Epithelial cell of alveolus of lung (primary cell): ENCODE results near the gene VKORC1. TPM values are rescaled to one million over a fixed set of nuclear protein-coding genes. Genes with fewer than 3 reads are reported as not detected.

Source experiments
- total RNA-seq: library from RNA; depleted of rRNA; stranded (reverse); fragments of >200 nt; gene quantifications from 2 replicates; pipeline ENCODE4 v1.2.1, GENCODE V29; 2015

The VKORC1 gene
- 269 and 310 TPM in 2 replicates for total RNA-seq

GRCh38 chr16:31094424-31095120 lies at the start of gene VKORC1:
Gene VKORC1 (minus strand): TSS chr16:31094797. CDS start chr16:31094729, 68 bp downstream.

GRCh38 chr16:31135535-31136286 lies 41.1 kb upstream of the VKORC1 start, which contains the start of gene PRSS8:
Gene PRSS8 (minus strand): TSS chr16:31135727. CDS start chr16:31135498, 229 bp downstream.

GRCh38 chr16:31117384-31118222 lies 23.0 kb upstream of the VKORC1 start, which contains the start of gene KAT8:
Gene KAT8 (plus strand): TSS chr16:31117664. CDS start chr16:31117682, 18 bp downstream.

GRCh38 chr16:31108035-31108793 lies 13.6 kb upstream of the VKORC1 start, which contains the start of gene BCKDK:
Gene BCKDK (plus strand): TSS chr16:31108386. CDS start chr16:31109224, 838 bp downstream.

GRCh38 chr16:31088459-31089183 lies 6.0 kb downstream of the VKORC1 start, which contains the start of gene PRSS53:
Gene PRSS53 (minus strand): TSS chr16:31088943. CDS start chr16:31088809, 134 bp downstream.

GRCh38 chr16:31073970-31074813 lies 20.4 kb downstream of the VKORC1 start, which contains the start of the genes ZNF646 and ZNF668:
Gene ZNF646 (plus strand): TSS chr16:31074422. CDS start chr16:31076325, 1,903 bp downstream.
Gene ZNF668 (minus strand): TSS chr16:31074240. CDS start chr16:31064459, 9,781 bp downstream.

Other genes with a start within 250 kb of the VKORC1 start
- 31.2 and 55.5 TPM in 2 replicates for gene BCL7C, start 200.7 kb downstream of the VKORC1 start, total RNA-seq
- gene CTF1, start 198.2 kb downstream of the VKORC1 start, total RNA-seq, result 3.4 and 5.2 TPM in 2 replicates
- 21.2 and 26.6 TPM in 2 replicates for gene FBXL19, start 171.2 kb downstream of the VKORC1 start, total RNA-seq
- 39.7 and 90.1 TPM in 2 replicates for gene ORAI3, start 145.7 kb downstream of the VKORC1 start, total RNA-seq
- 3.5 and 4.4 TPM in 2 replicates for gene SETD1A, start 137.0 kb downstream of the VKORC1 start, total RNA-seq
- 13.2 and 22.6 TPM in 2 replicates for gene HSD3B7, start 109.6 kb downstream of the VKORC1 start, total RNA-seq
- gene STX1B, start 84.2 kb downstream of the VKORC1 start, total RNA-seq, result 0.91 and 7.0 TPM in 2 replicates
- gene STX4, start 61.2 kb downstream of the VKORC1 start, total RNA-seq, result 15.5 and 21.8 TPM in 2 replicates
- gene ZNF668, start 20.6 kb downstream of the VKORC1 start, total RNA-seq, result 10.5 and 15.1 TPM in 2 replicates
- 10.0 and 17.1 TPM in 2 replicates for gene ZNF646, start 20.4 kb downstream of the VKORC1 start, total RNA-seq
- gene PRSS53, start 5.9 kb downstream of the VKORC1 start, total RNA-seq, result 0.52 and 8.1 TPM in 2 replicates
- 80.2 and 85.1 TPM in 2 replicates for gene BCKDK, start 13.6 kb upstream of the VKORC1 start, total RNA-seq
- 22.1 and 43.8 TPM in 2 replicates for gene KAT8, start 22.9 kb upstream of the VKORC1 start, total RNA-seq
- gene PRSS8, start 40.9 kb upstream of the VKORC1 start, total RNA-seq, result 4.1 TPM in 1 of 2 replicates, not detected in the other
- gene PRSS36, start 55.3 kb upstream of the VKORC1 start, total RNA-seq, result 0.13 TPM in 1 of 2 replicates, not detected in the other
- 49.5 and 60.5 TPM in 2 replicates for gene FUS, start 85.3 kb upstream of the VKORC1 start, total RNA-seq
- 54.6 and 86.6 TPM in 2 replicates for gene PYCARD, start 108.0 kb upstream of the VKORC1 start, total RNA-seq
- 0.40 TPM in 1 of 2 replicates, not detected in the other for gene TRIM72, start 119.3 kb upstream of the VKORC1 start, total RNA-seq
- gene PYDC1, start 122.3 kb upstream of the VKORC1 start, total RNA-seq, result not detected in 2 replicates
- gene ITGAM, start 165.2 kb upstream of the VKORC1 start, total RNA-seq, result not detected in 2 replicates